K562 (cell line): ENCODE results near the gene LSM4. TPM values are rescaled to one million over a fixed set of nuclear protein-coding genes. Genes with fewer than 3 reads are reported as not detected.

Experiments used
- ATF3 ChIP-seq, 2 experiments: fragments of 450-650 bp in 1 of 2; sonication (generic) in 1 of 2; formaldehyde crosslinking in 1 of 2; IDR thresholded peaks in 1 of 2; conservative IDR thresholded peaks in 1 of 2; 2 replicates each; pipeline versions ENCODE4 v1.6.1 to v1.8.1; 2016 to 2023; ENCODE audit warnings: mild to moderate bottlenecking in 2 of 2, moderate library complexity in 2 of 2, inconsistent platforms in 1 of 2, missing genetic modification reagents in 1 of 2
- ATF6 ChIP-seq: sonication (generic); formaldehyde crosslinking; IDR thresholded peaks from 2 replicates; pipeline ENCODE4 v1.4.0; 2020; ENCODE audit warnings: mild to moderate bottlenecking, missing genetic modification reagents
- ELF4 ChIP-seq: fragments of 450-650 bp; formaldehyde crosslinking; IDR thresholded peaks from 2 replicates; pipeline ENCODE4 v1.4.0; 2022; ENCODE audit warnings: missing genetic modification characterization
- GABPB1 ChIP-seq: sonication (generic); formaldehyde crosslinking; IDR thresholded peaks from 2 replicates; pipeline ENCODE4 v1.8.0; 2022; ENCODE audit warnings: mild to moderate bottlenecking, missing genetic modification reagents
- HMGN3 ChIP-seq: IDR thresholded peaks from 2 replicates; pipeline ENCODE4 v1.6.1; 2011; ENCODE audit warnings: borderline replicate concordance, low read depth, mild to moderate bottlenecking, mixed read lengths, low read length; ENCODE audit not compliant: insufficient read length; ENCODE audit errors: extremely low read depth
- HMGXB4 ChIP-seq: sonication (generic); formaldehyde crosslinking; IDR thresholded peaks from 2 replicates; pipeline ENCODE4 v1.8.1; 2023; ENCODE audit warnings: mild to moderate bottlenecking, missing genetic modification reagents
- MAFF ChIP-seq: IDR thresholded peaks from 2 replicates; pipeline ENCODE4 v1.6.1; 2012; ENCODE audit warnings: low read length, improper control_type of control experiment
- MCM2 ChIP-seq: fragments of 450-650 bp; IDR thresholded peaks from 2 replicates; pipeline ENCODE4 v1.6.1; 2017; ENCODE audit warnings: low read depth, mild to moderate bottlenecking
- NRF1 ChIP-seq, 2 experiments: fragments of 450-650 bp; IDR thresholded peaks in 1 of 2; conservative IDR thresholded peaks in 1 of 2; 2 replicates each; pipeline ENCODE4 v1.6.1; 2014; ENCODE audit warnings: mild to moderate bottlenecking in 2 of 2
- PBX2 ChIP-seq, 2 experiments: IDR thresholded peaks in 1 of 2; conservative IDR thresholded peaks in 1 of 2; 2 replicates each; pipeline ENCODE4 v1.6.1; 2016; ENCODE audit warnings: low read depth in 2 of 2, mild to moderate bottlenecking in 1 of 2, missing compliant biosample characterization in 1 of 2, missing genetic modification characterization in 1 of 2, moderate library complexity in 1 of 2
- PCBP1 ChIP-seq: fragments of 200-400 bp; formaldehyde crosslinking; IDR thresholded peaks from 2 replicates; pipeline ENCODE4 v1.6.1; 2018; ENCODE audit warnings: mild to moderate bottlenecking, low read depth, low read length; ENCODE audit not compliant: poor library complexity, severe bottlenecking
- RB1 ChIP-seq: fragments of 450-650 bp; IDR thresholded peaks from 2 replicates; pipeline ENCODE4 v1.6.1; 2017; ENCODE audit warnings: low read depth, mild to moderate bottlenecking
- RFX1 ChIP-seq: fragments of 450-650 bp; IDR thresholded peaks from 2 replicates; pipeline ENCODE4 v1.6.1; 2016; ENCODE audit warnings: mild to moderate bottlenecking, moderate library complexity
- SIX5 ChIP-seq, 2 experiments: IDR thresholded peaks; 2 replicates each; pipeline ENCODE4 v1.6.1; 2011; ENCODE audit warnings: low read length in 2 of 2, borderline replicate concordance in 1 of 2, low read depth in 1 of 2, mild to moderate bottlenecking in 1 of 2, moderate library complexity in 1 of 2; ENCODE audit not compliant: insufficient read depth in 1 of 2
- SMAD4 ChIP-seq: fragments of 250-450 bp; sonication (Bioruptor Pico); conservative IDR thresholded peaks from 2 replicates; pipeline ENCODE4 v1.8.0; 2021; ENCODE audit warnings: inconsistent platforms, mild to moderate bottlenecking, moderate library complexity
- SRSF1 ChIP-seq: fragments of 200-400 bp; formaldehyde crosslinking; IDR thresholded peaks from 2 replicates; pipeline ENCODE4 v1.6.1; 2017; ENCODE audit warnings: mild to moderate bottlenecking, low read depth, low read length, moderate library complexity
- SUPT5H ChIP-seq: fragments of 450-650 bp; IDR thresholded peaks from 2 replicates; pipeline ENCODE4 v1.6.1; 2016
- TAF1 ChIP-seq: IDR thresholded peaks from 2 replicates; pipeline ENCODE4 v1.6.1; 2011; ENCODE audit warnings: mild to moderate bottlenecking, low read length, moderate library complexity; ENCODE audit not compliant: insufficient read depth, control insufficient read depth, severe bottlenecking; ENCODE audit errors: extremely low read depth
- polyA plus RNA-seq, 8 experiments: library from polyadenylated mRNA; depleted of rRNA in 4 of 8; stranded (reverse) in 5 of 8; unstranded in 3 of 8; fragments of >200 nt; fragmentation: Nextera tagmentation in 2 of 8; fragmentation: Illumina TruSeq in 1 of 8; extraction: Ambion mirVana in 2 of 8; extraction: Trizol in 1 of 8; gene quantifications; 2 replicates each; pipeline versions ENCODE4 v1.2.1 to v1.2.3, GENCODE V29; 2011 to 2014; ENCODE audit warnings: inconsistent platforms in 1 of 8, missing spikeins in 1 of 8
- total RNA-seq, 7 experiments: library from RNA; depleted of rRNA in 6 of 7; stranded (reverse); fragments of >200 nt in 6 of 7; fragmentation: Illumina TruSeq in 2 of 7; extraction: Trizol in 2 of 7; gene quantifications; 2 replicates each; pipeline versions ENCODE4 v1.2.1 to v1.2.3, GENCODE V29; 2011 to 2021; ENCODE audit warnings: low replicate concordance in 1 of 7

The LSM4 gene
- total and polyA plus RNA-seq, 9 of the 15 experiments (the other 6 are each of a cell fraction or from before 2014, with no cell fraction given): 11.9 to 763 (median 202) TPM

- TF ChIP-seq HMGXB4 (CRISPR knock-in tag) (peak; percentile 55; the same call in 1 of the 2 replicates), PCBP1 (peak; percentile 91), ATF3 (IDR thresholded peaks at IDR 0.05) (no peak), ATF3 (CRISPR knock-in tag; conservative IDR thresholded peaks at IDR 0.05) (0 out of 2 replicates have a peak, but pooled peaks have one; percentile 32), SRSF1 (0 out of 2 replicates have a peak, but pooled peaks have one; percentile 47), SMAD4 (CRISPR knock-in tag) (no peak), SUPT5H (peak; percentile 9), MAFF (no peak), SIX5 (IDR thresholded peaks at IDR 0.05; ENCODE audit: borderline replicate concordance in 1 of 2, insufficient read depth in 1 of 2, low read depth in 1 of 2, low read length in 2 of 2) (no peak), RB1 (peak; percentile 28), NRF1 (conservative IDR thresholded peaks at IDR 0.05 in 1 of 2, IDR thresholded peaks at IDR 0.05 in 1 of 2) (peak; percentile 95 to 96), ELF4 (CRISPR knock-in tag) (no peak), TAF1 (peak; percentile 58), RFX1 (no peak), ATF6 (CRISPR knock-in tag) (0 out of 2 replicates have a peak, but pooled peaks have one; percentile 18), PBX2 (CRISPR knock-in tag; IDR thresholded peaks at IDR 0.05; ENCODE audit: low read depth) (no peak), PBX2 (tag; conservative IDR thresholded peaks at IDR 0.05; ENCODE audit: low read depth) (no peak), GABPB1 (peak; percentile 33; the same call in 1 of the 2 replicates), MCM2 (no peak), HMGN3 (peak; percentile 30)
These were observed 42.4 kb downstream of the LSM4 start (continued) for GRCh38 chr19:18280247-18281081.
